Stimulated activated CD8-positive, alpha-beta memory T cell treated with anti-CD3 and anti-CD28 coated beads, Interleukin-12 subunit alpha, Interleukin-12 subunit beta, amount 100 ng/mL, for 4 hours (primary cell): ENCODE measurements around the gene LTBP1.

Source experiments
- DNase-seq: peaks from one replicate; pipeline ENCODE4 v3.0.0-alpha.2; 2020; ENCODE audit warnings: low read depth

LTBP1 gene

DNA sequence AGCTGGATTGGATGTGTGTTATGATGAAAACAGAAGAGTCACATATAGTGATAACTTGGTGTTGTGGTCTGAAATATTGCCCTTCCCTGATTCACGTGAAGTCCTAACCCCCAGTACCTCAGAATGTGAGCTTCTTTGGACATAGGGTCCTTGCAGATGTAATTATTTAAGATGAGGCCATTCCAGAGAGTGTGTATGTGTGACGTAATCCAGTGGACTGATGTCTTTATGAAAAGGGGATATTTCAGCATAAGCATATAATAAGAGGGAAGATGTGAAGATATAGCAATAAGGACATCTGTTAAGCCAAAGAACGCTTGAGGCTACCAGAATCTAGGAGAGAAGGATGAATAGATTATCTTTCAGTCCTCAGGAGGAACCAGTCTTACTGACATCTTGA lies 62.5 kb downstream of the LTBP1 start:
- no peak for DNase-seq

DNA sequence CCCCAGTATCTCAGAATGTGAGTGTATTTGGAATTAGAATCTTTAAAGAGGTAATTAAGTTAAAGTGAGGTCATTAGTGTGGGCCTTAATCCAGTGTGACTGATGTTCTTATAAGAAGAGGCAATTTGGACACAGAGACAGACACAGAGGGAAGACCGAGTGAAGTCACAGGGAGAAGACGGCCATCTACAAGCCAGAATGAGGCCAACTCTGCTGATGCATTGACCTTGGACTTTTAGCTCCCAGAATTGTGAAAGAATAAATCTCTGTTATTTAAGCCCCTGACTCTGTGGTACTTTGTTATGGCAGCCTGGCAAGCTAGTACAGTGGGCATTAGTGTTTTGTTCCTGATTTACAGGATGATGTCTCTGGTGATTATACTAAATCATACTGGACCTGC lies 64.6 kb downstream of the LTBP1 start:
- DNase-seq, result no peak

- DNase-seq, result no peak
Observed at GRCh38 chr2:33011941-33012340, 65.2 kb downstream of the LTBP1 start.

DNA sequence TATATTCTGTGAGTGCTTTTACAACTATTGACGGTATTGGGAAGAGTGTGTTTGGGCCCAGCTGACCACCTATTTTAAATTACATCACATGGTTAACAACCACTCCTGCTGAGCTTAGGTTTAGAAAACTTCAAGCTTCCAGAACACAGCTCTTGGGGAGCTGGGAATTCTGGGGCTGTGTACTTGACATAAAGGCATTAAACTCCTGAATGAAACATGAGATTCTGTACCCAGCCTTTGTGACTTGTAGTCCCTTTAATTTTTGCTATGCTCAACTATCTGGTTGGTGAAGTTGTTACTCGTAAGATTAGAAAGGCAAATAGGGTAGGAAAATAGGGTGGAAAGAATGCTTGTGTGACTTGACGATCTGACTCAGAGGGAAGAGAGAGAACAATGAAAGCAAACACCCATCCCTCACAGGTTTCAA lies 66.9 kb downstream of the LTBP1 start:
- DNase-seq, result no peak

GRCh38 chr2:33014268-33014667 lies 67.5 kb downstream of the LTBP1 start:
- no peak for DNase-seq

GRCh38 chr2:33015421-33016142 lies 68.8 kb downstream of the LTBP1 start:
- DNase-seq, result no peak

- DNase-seq, result no peak
Observed at GRCh38 chr2:33018271-33018670, 71.5 kb downstream of the LTBP1 start.

DNA sequence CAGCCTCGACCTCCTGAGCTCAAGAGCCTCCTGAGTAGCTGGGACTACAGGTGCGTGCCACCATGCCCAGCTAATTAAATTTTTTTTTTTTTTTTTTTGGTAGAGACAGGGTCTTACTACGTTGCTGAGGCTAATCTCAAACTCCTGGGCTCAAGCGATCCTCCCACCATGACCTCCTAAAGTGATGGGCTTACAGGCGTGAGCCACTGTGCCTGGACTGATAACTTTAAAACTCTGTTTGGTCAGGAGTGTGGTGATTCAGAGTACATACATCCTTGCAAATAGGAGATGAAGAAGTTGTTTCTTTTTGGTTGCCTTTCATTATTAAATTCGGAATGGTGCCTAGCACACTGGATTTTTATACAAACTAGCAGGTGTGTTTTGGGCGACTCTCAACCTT lies 73.0 kb downstream of the LTBP1 start:
- DNase-seq, result no peak

DNA sequence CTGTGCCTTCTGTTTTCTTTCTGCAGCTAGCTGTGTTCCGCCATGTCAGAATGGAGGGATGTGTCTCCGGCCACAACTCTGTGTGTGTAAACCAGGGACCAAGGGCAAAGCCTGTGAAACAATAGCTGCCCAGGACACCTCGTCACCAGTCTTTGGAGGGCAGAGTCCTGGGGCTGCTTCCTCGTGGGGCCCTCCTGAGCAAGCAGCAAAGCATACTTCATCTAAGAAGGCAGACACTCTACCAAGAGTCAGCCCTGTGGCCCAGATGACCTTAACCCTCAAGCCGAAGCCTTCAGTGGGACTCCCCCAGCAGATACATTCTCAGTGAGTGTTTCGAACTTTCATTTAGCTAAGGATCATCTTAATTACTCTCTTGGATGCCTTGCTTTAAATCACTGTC lies 74.1 kb downstream of the LTBP1 start:
- no peak for DNase-seq

DNA sequence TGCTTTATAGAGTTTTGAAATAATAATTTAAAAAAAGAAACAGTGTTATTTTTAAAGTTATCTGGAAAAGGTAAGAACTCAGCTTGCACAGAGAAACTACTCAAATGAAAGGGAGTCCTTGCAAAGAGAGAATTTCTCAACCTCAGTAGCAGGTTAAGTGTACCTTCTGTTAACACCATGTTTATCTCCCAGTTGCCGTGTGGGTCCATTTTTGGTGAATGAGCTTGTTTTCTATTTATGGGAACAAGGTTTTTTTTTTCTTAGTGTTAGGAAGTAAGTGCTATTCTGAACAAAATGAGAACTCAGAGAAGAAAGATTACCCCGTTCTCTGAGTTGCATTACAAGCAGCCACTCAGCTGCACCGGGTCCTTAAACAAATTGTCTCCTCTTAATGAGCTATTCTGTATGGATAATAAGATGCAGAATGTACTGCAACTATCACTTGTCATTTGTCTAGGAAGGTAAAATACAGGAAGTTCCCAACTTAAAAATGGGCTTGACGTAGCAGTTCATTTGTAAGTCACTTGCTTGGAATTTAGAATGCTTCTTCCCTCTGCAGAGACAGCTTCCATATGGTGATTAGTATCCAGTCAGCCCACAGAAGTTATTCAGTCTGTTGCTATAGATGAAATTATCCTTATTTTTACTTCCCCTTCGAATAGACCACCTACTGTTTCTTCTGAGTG lies 74.9 kb downstream of the LTBP1 start:
- no peak for DNase-seq

DNA sequence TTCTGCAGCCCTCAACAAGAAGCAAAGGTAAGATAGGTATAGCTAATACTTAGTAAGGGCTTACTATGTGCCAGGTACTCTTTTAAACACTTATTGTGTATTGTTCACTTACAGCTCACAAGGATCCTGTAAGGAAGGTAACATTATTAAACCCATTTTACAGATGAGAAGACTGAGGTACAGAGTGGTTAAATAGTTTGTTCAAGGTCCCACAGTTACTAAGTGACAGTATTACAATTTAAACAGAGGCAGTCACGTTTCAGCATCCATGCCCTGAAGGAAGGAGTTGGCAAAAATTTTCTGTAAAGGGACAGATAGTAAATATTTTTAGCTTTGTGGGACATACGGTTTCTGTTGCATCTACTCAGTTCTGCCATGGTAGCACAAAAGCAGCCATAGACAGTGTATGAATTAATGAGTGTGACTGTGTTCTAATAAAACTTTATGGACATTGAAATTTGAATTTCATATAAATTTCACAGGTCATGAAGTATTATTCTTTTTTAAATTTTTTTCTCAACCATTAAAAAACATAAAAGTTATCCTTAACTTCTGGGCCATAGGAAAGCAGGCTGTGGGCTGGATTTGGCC lies 75.7 kb downstream of the LTBP1 start:
- DNase-seq, result no peak

DNA sequence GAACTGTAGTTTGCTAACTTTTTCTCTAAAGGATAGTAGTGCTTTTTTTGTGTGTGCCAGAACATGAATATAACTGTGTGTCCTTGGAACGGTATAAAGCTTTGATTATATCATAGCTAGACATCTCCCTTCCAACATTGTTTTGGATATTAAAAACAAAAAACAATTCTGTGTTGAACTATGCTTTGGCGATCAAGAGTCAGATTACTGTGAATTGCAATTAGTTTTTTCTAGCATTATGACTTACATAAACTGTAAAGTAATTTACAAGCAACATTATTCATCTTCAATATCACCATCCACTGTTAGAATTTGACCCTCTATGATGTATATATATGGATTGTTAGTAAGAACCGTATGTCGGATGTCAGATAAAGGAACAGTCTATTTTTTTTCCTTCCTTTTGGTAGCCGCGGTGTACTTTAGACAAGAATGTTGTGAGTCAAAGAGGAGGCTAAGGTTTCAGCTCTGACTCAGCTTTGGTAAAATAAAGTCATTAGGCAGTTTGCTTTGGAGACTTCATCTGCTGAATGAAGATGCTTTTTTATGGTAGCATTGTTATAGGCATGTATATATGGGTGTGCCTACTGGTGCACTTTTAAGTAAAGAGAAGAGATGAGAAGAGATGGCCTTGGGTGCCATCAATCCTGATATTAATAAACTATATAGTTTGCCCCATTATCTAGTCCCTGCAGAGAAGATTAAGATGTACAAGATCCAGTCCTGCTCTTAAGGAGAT lies 76.4 kb downstream of the LTBP1 start:
- no peak for DNase-seq

DNA sequence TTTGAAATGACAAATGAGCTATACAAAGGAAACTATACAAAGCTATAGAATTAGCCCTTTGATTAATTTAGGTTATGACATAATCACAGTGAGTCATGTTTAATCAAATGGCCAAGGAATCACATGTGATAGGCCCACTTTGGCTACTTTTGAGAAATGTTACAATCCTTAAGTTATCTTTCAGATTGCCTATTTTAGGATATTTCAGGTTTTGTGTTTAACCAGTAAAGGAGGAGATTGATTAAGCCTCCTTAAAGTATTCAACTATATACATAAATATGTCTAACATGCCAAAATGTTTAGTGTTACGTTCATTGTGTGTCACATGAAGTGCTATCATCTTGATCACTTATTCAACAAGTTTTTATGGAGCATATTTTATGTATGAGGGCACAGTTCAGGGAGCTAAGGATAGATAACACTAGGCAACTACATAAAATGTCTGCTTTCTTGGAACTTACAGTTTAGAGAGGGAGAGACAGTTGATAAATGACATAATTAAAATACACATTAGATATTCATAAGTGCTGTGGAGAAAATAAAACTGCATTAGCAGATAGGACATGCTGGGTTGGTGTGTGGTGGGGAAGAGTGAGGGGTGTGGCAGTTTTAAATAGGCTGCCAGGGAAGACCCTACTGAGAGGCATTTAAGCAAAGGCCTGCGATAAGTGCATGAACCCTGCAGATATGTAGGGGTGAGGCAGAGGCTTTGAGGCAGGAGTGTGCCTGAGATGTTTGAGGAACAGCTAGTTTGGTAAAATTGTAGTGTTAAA lies 77.2 kb downstream of the LTBP1 start:
- DNase-seq, result no peak

DNA sequence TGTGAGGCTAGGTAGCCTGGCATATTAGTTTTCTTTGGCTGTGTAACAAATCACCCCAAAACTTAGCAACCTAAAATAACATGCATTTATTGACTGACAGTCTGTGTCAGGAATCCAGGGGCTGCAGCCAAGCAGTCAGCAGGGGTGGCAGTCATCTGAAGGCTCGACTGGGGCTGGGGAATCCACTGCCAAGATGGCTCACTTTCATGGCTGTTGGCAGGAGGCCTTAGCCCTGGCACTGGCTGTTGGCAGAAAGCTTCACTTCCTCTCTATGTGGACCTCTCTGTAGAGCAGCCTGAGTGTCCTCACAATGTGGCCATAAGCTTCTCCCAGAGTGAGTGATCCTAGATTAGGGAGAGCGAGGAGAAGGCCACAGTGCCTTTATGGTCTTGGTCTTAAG lies 78.0 kb downstream of the LTBP1 start:
- DNase-seq, result no peak

- no peak for DNase-seq
Observed at GRCh38 chr2:33029459-33029858, 82.7 kb downstream of the LTBP1 start.

GRCh38 chr2:33029926-33030325 lies 83.2 kb downstream of the LTBP1 start:
- no peak for DNase-seq

GRCh38 chr2:33030326-33030725 lies 83.6 kb downstream of the LTBP1 start:
- DNase-seq, result no peak

GRCh38 chr2:33032245-33032644 lies 85.5 kb downstream of the LTBP1 start:
- DNase-seq, result no peak

GRCh38 chr2:33033606-33034081 lies 86.9 kb downstream of the LTBP1 start:
- DNase-seq, result no peak

GRCh38 chr2:33034784-33035183 lies 88.0 kb downstream of the LTBP1 start:
- DNase-seq, result no peak

DNA sequence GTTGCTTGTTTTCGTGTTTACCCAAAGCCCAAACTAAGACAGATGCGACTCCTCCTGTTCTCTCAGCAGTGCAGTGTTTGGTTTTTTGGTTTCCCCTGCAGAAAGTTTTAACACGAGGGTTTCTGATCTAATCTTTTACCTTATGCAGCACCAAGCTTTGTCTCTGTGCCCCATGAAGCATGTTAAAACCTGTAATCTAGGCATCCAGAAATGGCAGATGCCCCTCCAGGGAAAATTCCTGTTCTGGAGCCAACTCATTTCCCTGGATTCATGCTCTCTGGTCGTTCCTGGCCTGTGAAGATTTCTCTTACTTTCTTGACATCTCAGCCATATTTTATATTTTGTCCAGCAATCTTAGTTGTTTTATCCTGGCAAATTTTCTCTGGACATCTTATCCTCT lies 91.5 kb downstream of the LTBP1 start:
- no peak for DNase-seq

GRCh38 chr2:33038799-33039198 lies 92.0 kb downstream of the LTBP1 start:
- DNase-seq, result no peak
